Karpas-422 (cell line): ENCODE measurements around the gene DVL1. TPM values are rescaled to one million over a fixed set of nuclear protein-coding genes. Genes with fewer than 3 reads are reported as not detected.

Source experiments
- DNase-seq: peaks from one replicate; pipeline ENCODE4 v3.0.0-alpha.2; 2015
- H2AFZ ChIP-seq: fragments of 200-600 bp; sonication (generic); 2 replicates; pipeline ENCODE4 v1.6.1; 2014; ENCODE audit warnings: antibody characterized with exemption, low read length, mixed read lengths
- H3K27ac ChIP-seq: fragments of 200-600 bp; sonication (generic); 2 replicates; pipeline ENCODE4 v1.5.1; 2014; ENCODE audit warnings: mild to moderate bottlenecking, low read length, moderate library complexity
- H3K27me3 ChIP-seq: fragments of 200-600 bp; sonication (generic); 2 replicates; pipeline ENCODE4 v1.6.1; 2014; ENCODE audit warnings: low read length, mixed read lengths
- H3K36me3 ChIP-seq: fragments of 200-600 bp; sonication (generic); 2 replicates; pipeline ENCODE4 v1.6.1; 2014; ENCODE audit warnings: low read length, mixed read lengths; ENCODE audit not compliant: insufficient read depth
- H3K4me1 ChIP-seq: fragments of 200-600 bp; sonication (generic); 2 replicates; pipeline ENCODE4 v1.6.1; 2014; ENCODE audit warnings: mild to moderate bottlenecking, low read length, mixed read lengths
- H3K4me2 ChIP-seq: fragments of 200-600 bp; sonication (generic); 2 replicates; pipeline ENCODE4 v1.6.1; 2014; ENCODE audit warnings: low read length, low read depth, mild to moderate bottlenecking; ENCODE audit not compliant: poor library complexity, severe bottlenecking
- H3K4me3 ChIP-seq: fragments of 200-600 bp; sonication (generic); 2 replicates; pipeline ENCODE4 v1.5.1; 2014; ENCODE audit warnings: mild to moderate bottlenecking, antibody characterized with exemption, low read length, mixed read lengths
- H3K79me2 ChIP-seq: fragments of 200-600 bp; sonication (generic); 2 replicates; pipeline ENCODE4 v1.6.1; 2014; ENCODE audit warnings: mild to moderate bottlenecking, low read length, mixed read lengths
- H3K9ac ChIP-seq: fragments of 200-600 bp; sonication (generic); 2 replicates; pipeline ENCODE4 v1.6.0; 2014; ENCODE audit warnings: low read length
- H3K9me2 ChIP-seq: fragments of 200-600 bp; sonication (generic), shearing (Covaris generic); replicated peaks from 2 replicates; pipeline ENCODE4 v1.6.0; 2014; ENCODE audit warnings: mild to moderate bottlenecking, low read length, moderate library complexity; ENCODE audit not compliant: insufficient read depth
- H3K9me3 ChIP-seq: fragments of 300-700, 200-600 bp; sonication (generic); 2 replicates; pipeline ENCODE4 v1.6.1; 2014; ENCODE audit warnings: low read length, mixed read lengths
- H4K20me1 ChIP-seq: fragments of 200-600 bp; sonication (generic); 2 replicates; pipeline ENCODE4 v1.6.1; 2014; ENCODE audit warnings: mild to moderate bottlenecking, antibody characterized with exemption, low read length, low read depth; ENCODE audit not compliant: insufficient read depth
- total RNA-seq: library from RNA; depleted of rRNA; stranded (reverse); fragments of >200 nt; shearing (Covaris generic); gene quantifications from 2 replicates; pipeline ENCODE4 v1.2.3, GENCODE V29; 2014; ENCODE audit warnings: low replicate concordance

Gene DVL1
- total RNA-seq, 1 experiment from 2014 or later = 36.0 TPM

- DNase-seq = no peak
- Histone ChIP-seq H3K27me3 (no peaks in the 10 kb centered on the region), H3K36me3 (no peaks in the 10 kb centered on the region), H3K4me1 (peaks cover 23% of the 10 kb centered on the region), H3K9me3 (no peaks in the 10 kb centered on the region), H3K4me2 (no peak overlapping the region), H3K9me2 (no peaks in the 10 kb centered on the region), H3K4me3 (no peak overlapping the region), H3K27ac (no peak overlapping the region), H4K20me1 (peaks cover 11% of the 10 kb centered on the region; the same call in 1 of the 2 replicates), H2AFZ (no peak overlapping the region), H3K79me2 (no peaks in the 10 kb centered on the region), H3K9ac (no peak overlapping the region)
These were observed 7.1 kb upstream of the DVL1 start for GRCh38 chr1:1356166-1356795.

DNA sequence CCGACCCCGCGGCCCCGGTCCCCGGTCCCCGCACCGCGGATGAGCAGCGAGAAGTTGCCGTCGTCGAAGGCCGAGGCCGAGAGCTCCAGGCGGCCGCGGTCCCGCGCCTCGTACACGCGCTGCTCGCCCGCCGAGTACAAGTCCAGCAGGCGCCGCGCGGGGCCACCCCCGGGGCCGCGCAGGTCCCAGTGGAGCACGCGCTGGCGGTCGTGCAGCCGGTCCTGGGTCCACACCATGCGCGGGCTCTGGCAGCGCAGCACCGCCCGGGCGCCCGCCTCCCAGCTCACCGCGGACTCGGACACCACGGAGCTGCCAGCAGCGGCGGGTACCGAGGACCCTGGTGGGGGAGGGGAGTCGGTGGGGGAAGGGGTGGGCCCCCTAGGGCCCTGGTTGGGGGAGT lies 6.2 kb upstream of the DVL1 start:
- H3K9ac ChIP-seq = no peak overlapping the region
- H3K9me3 ChIP-seq = no peaks in the 10 kb centered on the region
- H3K4me3 ChIP-seq = no peak overlapping the region
- DNase-seq = no peak
- H2AFZ ChIP-seq = no peak overlapping the region
- H3K79me2 ChIP-seq = no peaks in the 10 kb centered on the region
- H3K36me3 ChIP-seq = no peaks in the 10 kb centered on the region
- H3K9me2 ChIP-seq = no peaks in the 10 kb centered on the region
- H3K4me1 ChIP-seq = peaks cover 23% of the 10 kb centered on the region
- peaks cover 11% of the 10 kb centered on the region; the same call in 1 of the 2 replicates for H4K20me1 ChIP-seq
- H3K4me2 ChIP-seq = no peak overlapping the region
- no peak overlapping the region for H3K27ac ChIP-seq
- H3K27me3 ChIP-seq = no peaks in the 10 kb centered on the region

DNA sequence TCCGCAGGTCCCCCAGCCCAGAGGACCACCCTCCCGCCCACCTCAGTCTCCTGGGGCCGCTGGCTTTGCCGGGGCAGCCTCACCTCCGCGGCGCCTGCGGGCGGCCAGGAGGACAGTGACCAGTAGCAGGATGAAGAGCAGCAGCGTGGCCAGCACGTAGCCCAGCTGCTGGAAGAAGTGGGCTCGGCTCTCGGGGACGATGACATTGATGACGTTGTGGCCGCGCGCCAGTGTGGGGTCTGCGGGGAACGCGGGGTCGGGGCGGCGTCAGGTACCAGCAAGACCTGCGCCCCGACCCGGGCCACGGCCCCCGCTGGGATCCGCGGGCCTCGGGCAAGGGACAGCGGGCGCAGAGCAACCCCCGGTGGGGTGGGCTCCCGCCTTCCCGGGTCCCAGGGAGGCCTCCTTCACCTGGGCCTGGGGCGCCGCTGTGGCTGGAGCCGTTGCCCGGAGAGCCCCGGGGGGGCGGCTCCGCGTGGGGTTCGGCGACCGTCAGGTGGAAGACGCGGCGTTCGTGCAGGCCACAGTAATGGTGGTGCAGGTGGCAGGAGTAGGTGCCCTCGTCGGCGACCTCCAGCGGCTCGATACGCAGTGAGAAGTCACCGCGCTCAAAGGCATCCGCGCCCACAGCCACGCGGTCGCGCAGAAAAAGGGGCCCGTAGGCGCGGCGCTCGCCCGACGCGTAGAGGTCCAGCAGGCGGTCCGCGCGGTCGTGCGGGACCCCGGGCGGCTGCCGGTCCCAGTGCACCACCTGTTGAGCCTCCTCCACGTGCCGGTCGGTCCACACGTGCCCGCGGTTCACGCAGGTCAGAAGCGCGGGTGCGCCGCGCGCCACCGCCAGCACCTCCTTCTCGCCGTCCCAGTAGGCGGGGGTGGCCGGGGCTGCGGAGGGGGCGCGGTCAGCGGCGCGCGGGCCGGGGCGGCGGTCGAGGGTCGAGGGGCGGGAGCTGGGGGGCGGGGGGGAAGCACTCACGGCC lies 5.3 kb upstream of the DVL1 start:
- H3K79me2 ChIP-seq = no peaks in the 10 kb centered on the region
- H3K27me3 ChIP-seq = no peaks in the 10 kb centered on the region
- peaks cover 11% of the 10 kb centered on the region; the same call in 1 of the 2 replicates for H4K20me1 ChIP-seq
- no peak overlapping the region for H3K4me2 ChIP-seq
- no peak overlapping the region for H3K4me3 ChIP-seq
- DNase-seq = no peak
- H3K9ac ChIP-seq = no peak overlapping the region
- no peaks in the 10 kb centered on the region for H3K9me2 ChIP-seq
- H3K9me3 ChIP-seq = no peaks in the 10 kb centered on the region
- H3K4me1 ChIP-seq = peaks cover 23% of the 10 kb centered on the region
- no peak overlapping the region for H2AFZ ChIP-seq
- no peak overlapping the region for H3K27ac ChIP-seq
- H3K36me3 ChIP-seq = no peaks in the 10 kb centered on the region

- Histone ChIP-seq H3K27ac (no peak overlapping the region), H4K20me1 (peaks cover 11% of the 10 kb centered on the region; the same call in 1 of the 2 replicates), H3K4me1 (peaks cover 23% of the 10 kb centered on the region), H2AFZ (no peak overlapping the region), H3K4me2 (peak overlapping the region; percentile 29), H3K9ac (no peak overlapping the region), H3K4me3 (no peak overlapping the region), H3K9me2 (no peaks in the 10 kb centered on the region), H3K36me3 (no peaks in the 10 kb centered on the region), H3K79me2 (peaks cover 3% of the 10 kb centered on the region), H3K27me3 (no peaks in the 10 kb centered on the region), H3K9me3 (no peaks in the 10 kb centered on the region)
- peak; percentile 52 for DNase-seq
These were observed 4.4 kb upstream of the DVL1 start for GRCh38 chr1:1353389-1354151.

DNA sequence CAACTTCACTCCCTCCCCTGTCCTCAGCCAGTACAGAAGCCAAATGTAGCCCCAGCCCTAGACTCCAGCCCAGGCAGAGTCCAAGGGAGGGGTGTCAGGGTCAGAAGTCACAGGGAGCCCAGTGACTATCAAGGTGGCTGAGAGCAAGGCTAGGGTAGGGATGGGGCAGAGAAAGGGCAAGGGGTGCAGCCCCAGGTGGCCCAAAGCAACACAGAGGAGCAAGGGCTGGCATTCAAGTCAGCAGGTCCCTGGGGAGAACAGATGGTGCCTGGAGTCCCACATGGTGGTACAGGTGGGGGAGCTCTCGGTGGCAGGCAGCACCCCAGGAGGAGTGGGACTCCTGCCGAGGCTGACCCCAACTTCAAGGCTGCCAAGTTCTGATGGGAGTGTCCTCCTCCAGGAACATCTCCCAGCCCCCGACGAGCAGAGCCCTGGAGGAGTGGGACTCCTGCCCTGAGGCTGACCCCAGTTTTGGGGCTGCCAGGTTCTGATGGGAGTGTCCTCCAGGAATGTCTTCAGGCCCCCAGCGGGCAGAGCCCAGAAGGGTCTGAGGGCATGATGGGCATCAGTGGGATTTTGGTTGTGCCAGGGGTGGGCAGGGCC lies 3.7 kb upstream of the DVL1 start:
- Histone ChIP-seq H3K27me3 (no peaks in the 10 kb centered on the region), H3K4me2 (peak overlapping the region; percentile 29)
- peak; percentile 83 for DNase-seq

GRCh38 chr1:1351511-1352427 lies 2.6 kb upstream of the DVL1 start:
- Histone ChIP-seq H3K4me3 (peak overlapping the region; percentile 3; the same call in 1 of the 2 replicates), H3K4me2 (peak overlapping the region; percentile 29), H3K9me3 (no peaks in the 10 kb centered on the region), H3K4me1 (peaks cover 37% of the 10 kb centered on the region), H3K36me3 (no peaks in the 10 kb centered on the region), H3K9ac (peak overlapping the region; percentile 33; the same call in 1 of the 2 replicates), H3K9me2 (no peaks in the 10 kb centered on the region), H3K79me2 (peaks cover 21% of the 10 kb centered on the region), H3K27ac (no peak overlapping the region), H4K20me1 (peaks cover 20% of the 10 kb centered on the region; the same call in 1 of the 2 replicates), H3K27me3 (no peaks in the 10 kb centered on the region), H2AFZ (no peak overlapping the region)
- no peak for DNase-seq

More for the DNA sequence above, 3.7 kb upstream of the DVL1 start:
- H4K20me1 ChIP-seq = peaks cover 11% of the 10 kb centered on the region; the same call in 1 of the 2 replicates
- peak overlapping the region; percentile 3; the same call in 1 of the 2 replicates for H3K4me3 ChIP-seq
- H3K4me1 ChIP-seq = peaks cover 26% of the 10 kb centered on the region
- peaks cover 10% of the 10 kb centered on the region for H3K79me2 ChIP-seq
- no peak overlapping the region for H3K27ac ChIP-seq
- H3K9me3 ChIP-seq = no peaks in the 10 kb centered on the region
- H3K9ac ChIP-seq = peak overlapping the region; percentile 33; the same call in 1 of the 2 replicates
- H2AFZ ChIP-seq = no peak overlapping the region
- no peaks in the 10 kb centered on the region for H3K36me3 ChIP-seq
- no peaks in the 10 kb centered on the region for H3K9me2 ChIP-seq
